AG09309 (cell line): Measurements from ENCODE around the gene CLIC4.
"Not testable (repeated sequence)": the region's sequence is repeated elsewhere in the genome, so short reads cannot be mapped to it uniquely, and the experiment has no call there.

ENCODE experiments used
- DNase-seq: peaks from one replicate; pipeline ENCODE4 v3.0.0-alpha.2; 2010; ENCODE audit warnings: low read depth
- H3K4me3 ChIP-seq: 2 replicates; pipeline ENCODE4 v1.5.1; 2011; ENCODE audit warnings: mild to moderate bottlenecking, low read depth, low read length, moderate library complexity; ENCODE audit not compliant: control insufficient read depth
- TF ChIP-seq, protein P1 (sequence below): IDR thresholded peaks from 2 replicates; pipeline ENCODE4 v1.5.1; 2011; ENCODE audit warnings: mild to moderate bottlenecking, low read depth, low read length, inconsistent platforms; ENCODE audit not compliant: insufficient read depth, control insufficient read depth; ENCODE audit errors: missing control alignments

CLIC4 gene

GRCh38 chr1:24752305-24752704 lies 7.1 kb downstream of the CLIC4 start:
- TF ChIP-seq, protein P1, sequence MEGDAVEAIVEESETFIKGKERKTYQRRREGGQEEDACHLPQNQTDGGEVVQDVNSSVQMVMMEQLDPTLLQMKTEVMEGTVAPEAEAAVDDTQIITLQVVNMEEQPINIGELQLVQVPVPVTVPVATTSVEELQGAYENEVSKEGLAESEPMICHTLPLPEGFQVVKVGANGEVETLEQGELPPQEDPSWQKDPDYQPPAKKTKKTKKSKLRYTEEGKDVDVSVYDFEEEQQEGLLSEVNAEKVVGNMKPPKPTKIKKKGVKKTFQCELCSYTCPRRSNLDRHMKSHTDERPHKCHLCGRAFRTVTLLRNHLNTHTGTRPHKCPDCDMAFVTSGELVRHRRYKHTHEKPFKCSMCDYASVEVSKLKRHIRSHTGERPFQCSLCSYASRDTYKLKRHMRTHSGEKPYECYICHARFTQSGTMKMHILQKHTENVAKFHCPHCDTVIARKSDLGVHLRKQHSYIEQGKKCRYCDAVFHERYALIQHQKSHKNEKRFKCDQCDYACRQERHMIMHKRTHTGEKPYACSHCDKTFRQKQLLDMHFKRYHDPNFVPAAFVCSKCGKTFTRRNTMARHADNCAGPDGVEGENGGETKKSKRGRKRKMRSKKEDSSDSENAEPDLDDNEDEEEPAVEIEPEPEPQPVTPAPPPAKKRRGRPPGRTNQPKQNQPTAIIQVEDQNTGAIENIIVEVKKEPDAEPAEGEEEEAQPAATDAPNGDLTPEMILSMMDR: no peak
- no peak for DNase-seq
- H3K4me3 ChIP-seq: no peak overlapping the region

- TF ChIP-seq, protein P1: no peak
- no peak overlapping the region for H3K4me3 ChIP-seq
- no peak for DNase-seq
These were observed 9.0 kb downstream of the CLIC4 start for GRCh38 chr1:24754229-24754628.

GRCh38 chr1:24755323-24755722 lies 10.1 kb downstream of the CLIC4 start:
- DNase-seq, H3K4me3 ChIP-seq: not testable (repeated sequence)

- H3K4me3 ChIP-seq: no peak overlapping the region
- no peak for DNase-seq
- TF ChIP-seq, protein P1: no peak
These were observed 11.1 kb downstream of the CLIC4 start for GRCh38 chr1:24756395-24756794.

DNA sequence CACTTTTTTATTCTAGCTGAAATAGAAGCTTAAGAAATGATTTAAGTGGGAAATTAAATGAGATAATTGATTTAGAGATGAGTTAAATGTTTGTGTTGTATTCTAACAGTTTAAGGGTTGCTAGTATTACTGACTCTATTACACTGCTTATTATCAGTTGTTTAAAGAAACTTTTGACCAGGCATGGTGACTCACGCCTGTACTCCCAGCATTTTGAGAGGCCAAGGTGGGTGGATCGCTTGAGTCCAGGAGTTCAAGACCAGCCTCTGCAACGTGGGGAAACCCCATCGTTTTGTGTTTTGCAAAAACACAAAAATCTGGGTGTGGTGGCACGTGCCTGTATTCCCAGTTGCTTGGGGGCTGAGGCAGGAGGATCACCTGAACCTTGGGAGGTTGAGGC lies 14.2 kb downstream of the CLIC4 start:
- TF ChIP-seq, protein P1: no peak
- DNase-seq: no peak
- no peak overlapping the region for H3K4me3 ChIP-seq

GRCh38 chr1:24761582-24761981 lies 16.3 kb downstream of the CLIC4 start:
- H3K4me3 ChIP-seq: no peak overlapping the region
- no peak for DNase-seq
- TF ChIP-seq, protein P1: no peak

- H3K4me3 ChIP-seq: no peak overlapping the region
- TF ChIP-seq, protein P1: no peak
- no peak for DNase-seq
These were observed 17.0 kb downstream of the CLIC4 start for GRCh38 chr1:24762133-24762676.
